PC-3 (cell line): ENCODE measurements around the gene DCLK1.

ENCODE experiments used
- EZH2 ChIP-seq: fragments of 300-600 bp; sonication (generic); IDR thresholded peaks from one replicate; pipeline ENCODE4 v1.6.1; 2017; ENCODE audit warnings: antibody characterized with exemption, mild to moderate bottlenecking, low read length; ENCODE audit not compliant: unreplicated experiment
- EZH2phosphoT487 ChIP-seq: fragments of 300-600 bp; sonication (generic); IDR thresholded peaks from 2 replicates; pipeline ENCODE4 v1.6.1; 2018; ENCODE audit warnings: mild to moderate bottlenecking, antibody characterized with exemption, low read length, borderline replicate concordance
- TF ChIP-seq, protein P1 (sequence below): fragments of 300-600 bp; sonication (generic); conservative IDR thresholded peaks from 2 replicates; pipeline ENCODE4 v1.5.1; 2017; ENCODE audit warnings: antibody characterized with exemption, low read depth, mild to moderate bottlenecking, low read length

DNA sequence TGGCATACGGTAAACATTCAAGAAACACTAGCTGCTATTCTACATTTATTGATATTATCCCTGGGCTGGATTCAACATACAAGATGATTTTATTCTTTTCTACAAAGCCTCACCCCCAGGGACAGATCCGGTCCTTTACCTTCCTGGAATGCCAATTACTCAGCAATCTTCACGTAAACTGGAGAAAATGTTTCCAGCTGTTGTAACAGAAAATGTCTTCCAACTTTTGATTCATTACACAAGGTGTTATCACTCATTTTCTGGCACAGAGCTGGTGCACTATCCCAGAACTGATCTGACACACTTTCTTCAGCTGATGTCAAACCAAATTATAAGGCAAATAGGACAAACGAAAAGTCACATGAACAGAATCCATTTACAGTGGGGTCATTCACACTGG is 33.1 kb downstream of the DCLK1 start:
- TF ChIP-seq, protein P1, sequence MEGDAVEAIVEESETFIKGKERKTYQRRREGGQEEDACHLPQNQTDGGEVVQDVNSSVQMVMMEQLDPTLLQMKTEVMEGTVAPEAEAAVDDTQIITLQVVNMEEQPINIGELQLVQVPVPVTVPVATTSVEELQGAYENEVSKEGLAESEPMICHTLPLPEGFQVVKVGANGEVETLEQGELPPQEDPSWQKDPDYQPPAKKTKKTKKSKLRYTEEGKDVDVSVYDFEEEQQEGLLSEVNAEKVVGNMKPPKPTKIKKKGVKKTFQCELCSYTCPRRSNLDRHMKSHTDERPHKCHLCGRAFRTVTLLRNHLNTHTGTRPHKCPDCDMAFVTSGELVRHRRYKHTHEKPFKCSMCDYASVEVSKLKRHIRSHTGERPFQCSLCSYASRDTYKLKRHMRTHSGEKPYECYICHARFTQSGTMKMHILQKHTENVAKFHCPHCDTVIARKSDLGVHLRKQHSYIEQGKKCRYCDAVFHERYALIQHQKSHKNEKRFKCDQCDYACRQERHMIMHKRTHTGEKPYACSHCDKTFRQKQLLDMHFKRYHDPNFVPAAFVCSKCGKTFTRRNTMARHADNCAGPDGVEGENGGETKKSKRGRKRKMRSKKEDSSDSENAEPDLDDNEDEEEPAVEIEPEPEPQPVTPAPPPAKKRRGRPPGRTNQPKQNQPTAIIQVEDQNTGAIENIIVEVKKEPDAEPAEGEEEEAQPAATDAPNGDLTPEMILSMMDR = no peak
- TF ChIP-seq EZH2 (no peak), EZH2phosphoT487 (no peak)
